GM21529 (cell line): ENCODE data around the gene KIF21A.
A peak's percentile ranks its signal among the peaks of the same experiment; 100 is the strongest.

Experiments
- ATAC-seq: cut with Tn5 transposase; IDR thresholded peaks from one replicate; pipeline ENCODE4 v1.9.1; 2021; ENCODE audit not compliant: unreplicated experiment

The KIF21A gene

GRCh38 chr12:39278426-39278825, 164.5 kb downstream of the KIF21A start:
- ATAC-seq = no peak

GRCh38 chr12:39277416-39277815, 165.5 kb downstream of the KIF21A start:
- ATAC-seq = peak; percentile 69

DNA sequence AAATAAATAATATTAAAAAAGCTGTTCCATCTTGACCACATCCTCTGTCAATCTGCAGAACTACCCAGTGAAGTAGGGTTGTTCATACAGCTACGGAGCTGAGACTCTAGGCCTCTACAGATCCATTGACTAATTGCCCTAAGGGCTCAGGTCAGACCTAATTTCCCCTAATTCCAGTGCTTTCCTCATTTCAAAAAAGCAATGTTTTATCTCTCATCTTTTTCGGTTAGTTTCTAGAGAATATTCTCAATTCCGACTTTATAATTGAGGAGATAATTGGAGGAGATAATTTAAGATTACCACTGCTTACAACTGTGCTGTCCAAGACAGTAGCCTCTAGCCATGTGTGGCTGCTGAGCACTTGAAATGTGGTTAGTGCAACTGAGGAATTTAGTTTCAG, 167.1 kb downstream of the KIF21A start:
- no peak for ATAC-seq

DNA sequence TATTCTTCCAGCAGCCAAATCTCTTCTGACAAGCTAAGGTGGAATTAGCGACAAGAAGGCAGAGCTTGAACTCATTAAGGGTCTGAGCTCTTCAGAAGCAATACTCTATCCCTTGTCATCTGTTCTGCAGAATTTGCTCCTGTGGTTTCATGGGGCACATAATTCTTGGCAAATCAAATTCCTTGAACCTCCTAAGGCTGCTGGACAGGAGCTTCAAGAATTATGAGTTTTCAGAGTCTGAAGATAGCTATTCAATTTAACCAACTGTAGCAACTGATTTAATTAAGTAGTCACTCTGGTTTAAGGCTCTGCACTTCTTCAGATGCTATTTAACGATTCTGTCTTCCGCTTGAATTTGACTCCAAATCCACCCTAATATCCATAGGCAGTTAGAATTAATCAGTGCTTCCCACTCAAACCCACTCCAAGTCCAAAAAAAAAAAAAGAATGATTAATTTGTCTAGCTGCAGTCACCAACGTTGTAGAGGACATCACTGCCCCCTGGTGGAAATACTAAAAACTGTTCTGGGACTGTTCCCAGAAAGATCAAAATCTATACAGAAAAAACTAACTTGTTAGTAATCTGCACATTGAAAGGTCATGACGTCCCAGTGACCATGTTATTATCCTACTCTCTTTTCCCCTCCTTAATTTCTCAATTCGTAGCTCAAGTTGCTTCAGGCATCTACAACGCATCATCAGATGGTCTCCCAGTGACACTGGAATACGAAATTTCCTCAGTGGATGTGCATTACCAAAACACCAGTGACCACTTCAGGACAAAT, 169.9 kb downstream of the KIF21A start:
- no peak for ATAC-seq

GRCh38 chr12:39269492-39269891, 173.4 kb downstream of the KIF21A start:
- no peak for ATAC-seq

DNA sequence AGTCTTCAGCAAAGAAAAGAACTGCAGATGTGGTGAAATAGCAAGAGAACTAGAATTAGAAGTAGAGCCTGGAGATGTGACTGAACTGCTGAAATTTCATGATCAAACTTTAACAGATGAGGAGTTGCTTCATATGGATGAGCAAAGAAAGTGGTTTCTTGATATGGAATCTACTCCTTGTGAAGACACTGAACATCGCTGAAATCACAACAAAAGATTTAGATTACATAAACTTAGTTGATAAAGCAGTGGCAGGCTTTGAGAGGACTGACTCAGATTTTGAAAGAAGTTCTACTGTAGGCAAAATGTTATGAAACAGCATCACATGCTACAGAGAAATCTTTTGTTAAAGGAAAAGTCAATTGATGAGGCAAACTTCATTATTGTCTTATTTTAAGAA, 175.0 kb downstream of the KIF21A start:
- ATAC-seq = no peak

DNA sequence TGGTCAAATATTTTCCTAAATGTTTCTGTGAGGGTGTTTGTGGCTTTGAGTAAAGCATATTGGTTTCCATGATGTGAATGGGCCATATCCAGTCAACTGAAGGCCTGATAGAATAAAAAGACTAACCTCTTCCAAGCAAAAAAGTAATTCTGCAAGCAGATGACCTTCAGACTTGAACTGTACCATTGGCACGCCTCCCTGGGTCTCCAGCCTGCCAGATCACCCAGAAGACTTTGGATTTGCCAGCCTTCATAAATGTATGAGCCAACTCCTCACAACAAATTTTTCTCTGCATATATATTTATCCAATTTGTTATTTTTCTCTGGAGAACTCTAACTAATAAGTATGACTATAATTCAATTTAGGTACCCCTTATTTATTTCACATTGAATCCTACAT, 190.3 kb downstream of the KIF21A start:
- ATAC-seq = no peak
